ENCODE results near the gene ABCA4.

GRCh38 chr1:94093396-94093795, 27.6 kb downstream of the ABCA4 start:
- TF ChIP-seq CTCF (IDR thresholded peaks at IDR 0.05) (no peak), POLR2AphosphoS5 (IDR thresholded peaks at IDR 0.05; ENCODE audit: insufficient read depth in 1 of 2, low read depth in 1 of 2) (no peak), POLR2A (IDR thresholded peaks at IDR 0.05) (no peak)
